K562 (cell line): ENCODE results near the gene AMIGO1. TPM values are rescaled to one million over a fixed set of nuclear protein-coding genes. Genes with fewer than 3 reads are reported as not detected.

Experiments
- ATF1 ChIP-seq, 2 experiments: fragments of 450-650 bp in 1 of 2; IDR thresholded peaks; 2 replicates each; pipeline ENCODE4 v1.6.1; 2016; ENCODE audit warnings: missing compliant biosample characterization in 1 of 2, missing genetic modification characterization in 1 of 2
- CBX5 ChIP-seq: IDR thresholded peaks from 2 replicates; pipeline ENCODE4 v1.6.1; 2014; ENCODE audit warnings: low read depth, borderline replicate concordance
- CXXC5 ChIP-seq: fragments of 250-450 bp; sonication (Bioruptor Pico); IDR thresholded peaks from 2 replicates; pipeline ENCODE4 v1.8.0; 2022; ENCODE audit warnings: inconsistent platforms, mild to moderate bottlenecking, moderate library complexity
- HCFC1 ChIP-seq: IDR thresholded peaks from 2 replicates; pipeline ENCODE4 v1.6.1; 2012; ENCODE audit warnings: low read depth, low read length, improper control_type of control experiment
- LCOR ChIP-seq: sonication (generic); formaldehyde crosslinking; IDR thresholded peaks from 2 replicates; pipeline ENCODE4 v1.8.0; 2022; ENCODE audit warnings: mild to moderate bottlenecking, missing genetic modification reagents
- POLR3G ChIP-seq: IDR thresholded peaks from 2 replicates; pipeline ENCODE4 v1.6.1; 2011; ENCODE audit not compliant: insufficient read length, insufficient replicate concordance; ENCODE audit errors: extremely low read depth
- PRPF4 ChIP-seq: fragments of 200-400 bp; formaldehyde crosslinking; IDR thresholded peaks from one replicate; pipeline ENCODE4 v1.6.1; 2017; ENCODE audit warnings: low read length, low read depth, mild to moderate bottlenecking; ENCODE audit not compliant: insufficient read depth, poor library complexity, severe bottlenecking
- RREB1 ChIP-seq: fragments of 250-450 bp; sonication (Bioruptor Pico); IDR thresholded peaks from 2 replicates; pipeline ENCODE4 v1.4.0; 2020
- THRA ChIP-seq: fragments of 450-650 bp; IDR thresholded peaks from 2 replicates; pipeline ENCODE4 v1.6.1; 2017; ENCODE audit warnings: mild to moderate bottlenecking, moderate library complexity
- ZNF318 ChIP-seq, 2 experiments: fragments of 450-650 bp; IDR thresholded peaks; 2 replicates each; pipeline ENCODE4 v1.6.1; 2016; ENCODE audit warnings: mild to moderate bottlenecking in 2 of 2, borderline replicate concordance in 1 of 2, low read depth in 1 of 2, moderate library complexity in 1 of 2
- ZNF764 ChIP-seq: fragments of 250-450 bp; sonication (Bioruptor Pico); IDR thresholded peaks from 2 replicates; pipeline ENCODE4 v1.4.0; 2020; ENCODE audit warnings: low read depth, mild to moderate bottlenecking, moderate library complexity
- polyA plus RNA-seq, 8 experiments: library from polyadenylated mRNA; depleted of rRNA in 4 of 8; stranded (reverse) in 5 of 8; unstranded in 3 of 8; fragments of >200 nt; fragmentation: Nextera tagmentation in 2 of 8; fragmentation: Illumina TruSeq in 1 of 8; extraction: Ambion mirVana in 2 of 8; extraction: Trizol in 1 of 8; gene quantifications; 2 replicates each; pipeline versions ENCODE4 v1.2.1 to v1.2.3, GENCODE V29; 2011 to 2014; ENCODE audit warnings: inconsistent platforms in 1 of 8, missing spikeins in 1 of 8
- total RNA-seq, 7 experiments: library from RNA; depleted of rRNA in 6 of 7; stranded (reverse); fragments of >200 nt in 6 of 7; fragmentation: Illumina TruSeq in 2 of 7; extraction: Trizol in 2 of 7; gene quantifications; 2 replicates each; pipeline versions ENCODE4 v1.2.1 to v1.2.3, GENCODE V29; 2011 to 2021; ENCODE audit warnings: low replicate concordance in 1 of 7

AMIGO1 gene
- total and polyA plus RNA-seq, 9 of the 15 experiments (the other 6 are each of a cell fraction or from before 2014, with no cell fraction given), result 0.24 to 1.0 (median 0.54) TPM

GRCh38 chr1:109532365-109533136 lies 23.0 kb upstream of the AMIGO1 start (continued):
- TF ChIP-seq RREB1 (CRISPR knock-in tag) (no peak), CXXC5 (CRISPR knock-in tag) (no peak), ATF1 (CRISPR knock-in tag; IDR thresholded peaks at IDR 0.05) (no peak), ATF1 (tag; IDR thresholded peaks at IDR 0.05) (peak; percentile 29; the same call in 1 of the 2 replicates), POLR3G (no peak), ZNF764 (no peak), THRA (no peak), LCOR (CRISPR knock-in tag) (0 out of 2 replicates have a peak, but pooled peaks have one; percentile 46), CBX5 (no peak), ZNF318 (IDR thresholded peaks at IDR 0.05; ENCODE audit: borderline replicate concordance in 1 of 2, low read depth in 1 of 2) (no peak), HCFC1 (0 out of 2 replicates have a peak, but pooled peaks have one; percentile 30), PRPF4 (no peak)
